ENCODE results near the gene DCHS1. TPM values are rescaled to one million over a fixed set of nuclear protein-coding genes. Genes with fewer than 3 reads are reported as not detected.
A peak's percentile ranks its signal among the peaks of the same experiment; 100 is the strongest.

The DCHS1 gene
- total and polyA plus RNA-seq, 2 of the 13 experiments (the other 11 are each of a cell fraction or from before 2014, with no cell fraction given): under 0.01 to 0.03 TPM

GRCh38 chr11:6635082-6635932 lies 20.3 kb downstream of the DCHS1 start (continued):
- TF ChIP-seq FOXP1 (IDR thresholded peaks at IDR 0.05): no peak
- peak; percentile 40; the same call in 1 of the 2 replicates for TF ChIP-seq FOXP1 (CRISPR knock-in tag; IDR thresholded peaks at IDR 0.05)
- TF ChIP-seq ZNF138 (CRISPR knock-in tag; IDR thresholded peaks at IDR 0.05; ENCODE audit: low read depth): no peak
- no peak for TF ChIP-seq USF2 (IDR thresholded peaks at IDR 0.05; ENCODE audit: low read depth, low read length)
- TF ChIP-seq USF2 (CRISPR knock-in tag; IDR thresholded peaks at IDR 0.05; ENCODE audit: borderline replicate concordance): no peak
- no peak for TF ChIP-seq MED13 (CRISPR knock-in tag; IDR thresholded peaks at IDR 0.05)
- TF ChIP-seq ZNF180 (CRISPR knock-in tag; IDR thresholded peaks at IDR 0.05; ENCODE audit: borderline replicate concordance, low read depth): no peak
- no peak for TF ChIP-seq ZNF264 (CRISPR knock-in tag; IDR thresholded peaks at IDR 0.05)
- TF ChIP-seq ZSCAN25 (CRISPR knock-in tag; IDR thresholded peaks at IDR 0.05): no peak
- TF ChIP-seq TFAP4 (IDR thresholded peaks at IDR 0.05; ENCODE audit: borderline replicate concordance, low read depth): peak; percentile 44; the same call in 1 of the 2 replicates
- no peak for TF ChIP-seq ADNP (CRISPR knock-in tag; IDR thresholded peaks at IDR 0.05)
- no peak for TF ChIP-seq NCOA1 (CRISPR knock-in tag; IDR thresholded peaks at IDR 0.05)
- 0 out of 2 replicates have a peak, but pooled peaks have one; percentile 20 for TF ChIP-seq DPF2 (CRISPR knock-in tag; IDR thresholded peaks at IDR 0.05; ENCODE audit: borderline replicate concordance, low read depth)
- no peak for TF ChIP-seq ZNF512 (CRISPR knock-in tag; IDR thresholded peaks at IDR 0.05)
- TF ChIP-seq MTA3 (CRISPR knock-in tag; IDR thresholded peaks at IDR 0.05): no peak
- TF ChIP-seq ATF3 (CRISPR knock-in tag; IDR thresholded peaks at IDR 0.05): no peak
- TF ChIP-seq MAFG (CRISPR knock-in tag; IDR thresholded peaks at IDR 0.05): no peak
- no peak for TF ChIP-seq ZNF577 (CRISPR knock-in tag; IDR thresholded peaks at IDR 0.05; ENCODE audit: borderline replicate concordance, low read depth)
- TF ChIP-seq PHB2 (IDR thresholded peaks at IDR 0.05; ENCODE audit: partially characterized antibody): no peak
- TF ChIP-seq ZNF747 (CRISPR knock-in tag; IDR thresholded peaks at IDR 0.05; ENCODE audit: borderline replicate concordance): no peak
- no peak for TF ChIP-seq ZNF550 (CRISPR knock-in tag; IDR thresholded peaks at IDR 0.05; ENCODE audit: borderline replicate concordance)
- no peak for TF ChIP-seq HOXA7 (CRISPR knock-in tag; IDR thresholded peaks at IDR 0.05)
- no peak for TF ChIP-seq ATF7 (IDR thresholded peaks at IDR 0.05)
- TF ChIP-seq ATF7 (CRISPR knock-in tag; IDR thresholded peaks at IDR 0.05): no peak
- no peak for TF ChIP-seq ZNF335 (CRISPR knock-in tag; IDR thresholded peaks at IDR 0.05)
- no peak for TF ChIP-seq ZNF282 (IDR thresholded peaks at IDR 0.05; ENCODE audit: partially characterized antibody)
